ENCODE data around the gene GHR. TPM values are rescaled to one million over a fixed set of nuclear protein-coding genes. Genes with fewer than 3 reads are reported as not detected.

Gene GHR
- total RNA-seq, 2 experiments from 2014 or later: not detected

GRCh38 chr5:42561656-42562055 is 138.4 kb downstream of the GHR start:
- Histone ChIP-seq H3K79me2 (ENCODE audit: insufficient read depth, low read depth, low read length) (no peaks in the 10 kb centered on the region), H3K4me3 (ENCODE audit: low read depth, low read length, poor library complexity, severe bottlenecking) (no peak overlapping the region), H3K4me1 (ENCODE audit: insufficient read depth, low read length, poor library complexity, severe bottlenecking) (no peaks in the 10 kb centered on the region), H2AFZ (ENCODE audit: low read length) (no peak overlapping the region), H3K9me2 (ENCODE audit: insufficient read depth, low read length) (no peaks in the 10 kb centered on the region), H3K27ac (ENCODE audit: low read depth, low read length, poor library complexity, severe bottlenecking) (no peak overlapping the region), H3K9me3 (ENCODE audit: low read length) (no peaks in the 10 kb centered on the region), H3K36me3 (ENCODE audit: insufficient read depth, low read length) (no peaks in the 10 kb centered on the region), H4K20me1 (ENCODE audit: insufficient read depth, low read length) (no peaks in the 10 kb centered on the region), H3K4me2 (ENCODE audit: low read length) (no peak overlapping the region)
- intact Hi-C loops (cut with micrococcal nuclease; ENCODE audit: unreplicated experiment): no loop called here
- no TSS peak for BruUV-seq (replicated peaks)
- POLR2A ChIA-PET: interaction anchor here (0.6 kb wide), 1 partner anchor 514 kb away, joined by 3 read pairs; no protein-coding TSS in a partner anchor
- TF ChIP-seq CTCF (conservative IDR thresholded peaks at IDR 0.05; ENCODE audit: low read length): no peak
- TF ChIP-seq EZH2phosphoT487 (IDR thresholded peaks at IDR 0.05; ENCODE audit: borderline replicate concordance, low read depth, low read length): no peak
- no peak for DNase-seq (ENCODE audit: low spot score)
- CTCF ChIA-PET (ENCODE audit: unreplicated experiment): no interaction called here

GRCh38 chr5:42564689-42565356 is 141.6 kb downstream of the GHR start:
- Histone ChIP-seq H3K27ac (ENCODE audit: low read depth, low read length, poor library complexity, severe bottlenecking) (no peak overlapping the region), H2AFZ (ENCODE audit: low read length) (no peak overlapping the region), H3K4me1 (ENCODE audit: insufficient read depth, low read length, poor library complexity, severe bottlenecking) (no peaks in the 10 kb centered on the region), H3K9me3 (ENCODE audit: low read length) (no peaks in the 10 kb centered on the region), H3K9me2 (ENCODE audit: insufficient read depth, low read length) (no peaks in the 10 kb centered on the region), H3K36me3 (ENCODE audit: insufficient read depth, low read length) (no peaks in the 10 kb centered on the region), H3K4me2 (ENCODE audit: low read length) (no peak overlapping the region), H3K4me3 (ENCODE audit: low read depth, low read length, poor library complexity, severe bottlenecking) (no peak overlapping the region), H3K79me2 (ENCODE audit: insufficient read depth, low read depth, low read length) (no peaks in the 10 kb centered on the region), H4K20me1 (ENCODE audit: insufficient read depth, low read length) (no peaks in the 10 kb centered on the region)
- DNase-seq (ENCODE audit: low spot score): no peak
- POLR2A ChIA-PET: no interaction called here
- TF ChIP-seq EZH2phosphoT487 (IDR thresholded peaks at IDR 0.05; ENCODE audit: borderline replicate concordance, low read depth, low read length) (no peak), CTCF (conservative IDR thresholded peaks at IDR 0.05; ENCODE audit: low read length) (no peak)
- BruUV-seq (replicated peaks): no TSS peak
- CTCF ChIA-PET (ENCODE audit: unreplicated experiment): no interaction called here
- intact Hi-C loops (cut with micrococcal nuclease; ENCODE audit: unreplicated experiment): no loop called here

GRCh38 chr5:42566652-42567295 is 143.5 kb downstream of the GHR start:
- BruUV-seq (replicated peaks): no TSS peak

More at GRCh38 chr5:42566652-42567295, 143.5 kb downstream of the GHR start:
- H4K20me1 ChIP-seq (ENCODE audit: insufficient read depth, low read length): no peaks in the 10 kb centered on the region
- H3K4me2 ChIP-seq (ENCODE audit: low read length): no peak overlapping the region
- H3K4me3 ChIP-seq (ENCODE audit: low read depth, low read length, poor library complexity, severe bottlenecking): no peak overlapping the region
- H3K27ac ChIP-seq (ENCODE audit: low read depth, low read length, poor library complexity, severe bottlenecking): no peak overlapping the region
- intact Hi-C loops (cut with micrococcal nuclease; ENCODE audit: unreplicated experiment): no loop called here
- no peak overlapping the region for H2AFZ ChIP-seq (ENCODE audit: low read length)
- POLR2A ChIA-PET: interaction anchor here (0.7 to 1.2 kb wide), 2 partner anchors 55 to 1380 kb away, joined by 3 read pairs; no protein-coding TSS in a partner anchor
- no peaks in the 10 kb centered on the region for H3K36me3 ChIP-seq (ENCODE audit: insufficient read depth, low read length)
- H3K9me2 ChIP-seq (ENCODE audit: insufficient read depth, low read length): no peaks in the 10 kb centered on the region
- H3K9me3 ChIP-seq (ENCODE audit: low read length): no peaks in the 10 kb centered on the region
- H3K79me2 ChIP-seq (ENCODE audit: insufficient read depth, low read depth, low read length): no peaks in the 10 kb centered on the region
- CTCF ChIA-PET (ENCODE audit: unreplicated experiment): no interaction called here
- DNase-seq (ENCODE audit: low spot score): no peak
- no peaks in the 10 kb centered on the region for H3K4me1 ChIP-seq (ENCODE audit: insufficient read depth, low read length, poor library complexity, severe bottlenecking)
- TF ChIP-seq CTCF (conservative IDR thresholded peaks at IDR 0.05; ENCODE audit: low read length) (no peak), EZH2phosphoT487 (IDR thresholded peaks at IDR 0.05; ENCODE audit: borderline replicate concordance, low read depth, low read length) (no peak)
